Stimulated activated CD8-positive, alpha-beta memory T cell treated with anti-CD3 and anti-CD28 coated beads, Interleukin-4, amount 100 ng/mL, for 4 hours (primary cell): ENCODE measurements around the gene GLMP.

Experiments used
- DNase-seq, 2 donors: peaks; one replicate each; pipeline ENCODE4 v3.0.0-alpha.2; 2020; ENCODE audit warnings: low read depth in 2 of 2, low spot score in 1 of 2

GLMP gene

GRCh38 chr1:156253634-156254033, 41.8 kb downstream of the GLMP start:
- DNase-seq, result no peak

DNA sequence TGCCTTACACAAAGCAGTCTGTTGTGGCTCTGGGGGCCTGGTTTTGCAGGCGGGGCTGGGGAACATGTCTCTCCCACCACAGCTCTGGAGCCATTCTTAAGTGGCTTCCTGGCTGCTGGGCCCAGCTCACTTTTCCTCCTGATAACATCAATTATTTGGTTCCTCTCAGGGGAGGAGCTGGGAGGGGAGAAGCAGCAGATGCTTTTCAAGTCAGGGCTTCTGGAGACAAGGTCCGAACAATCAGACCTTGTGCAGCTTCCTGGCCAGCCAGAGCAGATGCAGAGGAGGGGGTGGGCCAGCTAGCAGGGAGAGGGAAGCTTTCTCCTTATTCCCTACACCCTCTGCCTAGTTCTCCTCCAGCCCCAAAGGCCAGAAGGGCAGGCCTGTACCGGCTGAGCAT, 44.0 kb downstream of the GLMP start:
- DNase-seq, result no peak

GRCh38 chr1:156249593-156249992, 45.9 kb downstream of the GLMP start:
- no peak for DNase-seq

DNA sequence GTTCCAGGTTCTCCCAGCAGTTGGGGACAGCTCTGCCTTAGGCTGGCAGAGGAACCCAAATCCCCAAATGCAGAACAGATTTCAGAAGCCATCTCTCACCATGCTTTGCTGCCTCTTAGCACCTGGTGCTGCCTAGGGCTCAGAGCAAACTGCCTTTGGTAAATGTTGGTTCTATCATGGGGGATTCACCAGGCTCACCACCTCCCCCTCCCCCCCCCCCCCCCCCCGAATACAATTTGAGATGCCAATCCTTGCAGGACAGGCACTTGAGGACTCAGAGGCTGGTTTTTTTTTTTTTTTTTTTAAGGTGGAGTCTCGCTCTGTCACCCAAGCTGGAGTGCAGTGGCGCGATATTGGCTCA, 47.2 kb downstream of the GLMP start:
- no peak for DNase-seq

- DNase-seq, result no peak
Measured at GRCh38 chr1:156247460-156248322, 47.8 kb downstream of the GLMP start, which contains the start of gene PAQR6. TSS of gene PAQR6 (minus strand) at chr1:156248056. CDS start at chr1:156246731, 1,325 bp downstream.

DNA sequence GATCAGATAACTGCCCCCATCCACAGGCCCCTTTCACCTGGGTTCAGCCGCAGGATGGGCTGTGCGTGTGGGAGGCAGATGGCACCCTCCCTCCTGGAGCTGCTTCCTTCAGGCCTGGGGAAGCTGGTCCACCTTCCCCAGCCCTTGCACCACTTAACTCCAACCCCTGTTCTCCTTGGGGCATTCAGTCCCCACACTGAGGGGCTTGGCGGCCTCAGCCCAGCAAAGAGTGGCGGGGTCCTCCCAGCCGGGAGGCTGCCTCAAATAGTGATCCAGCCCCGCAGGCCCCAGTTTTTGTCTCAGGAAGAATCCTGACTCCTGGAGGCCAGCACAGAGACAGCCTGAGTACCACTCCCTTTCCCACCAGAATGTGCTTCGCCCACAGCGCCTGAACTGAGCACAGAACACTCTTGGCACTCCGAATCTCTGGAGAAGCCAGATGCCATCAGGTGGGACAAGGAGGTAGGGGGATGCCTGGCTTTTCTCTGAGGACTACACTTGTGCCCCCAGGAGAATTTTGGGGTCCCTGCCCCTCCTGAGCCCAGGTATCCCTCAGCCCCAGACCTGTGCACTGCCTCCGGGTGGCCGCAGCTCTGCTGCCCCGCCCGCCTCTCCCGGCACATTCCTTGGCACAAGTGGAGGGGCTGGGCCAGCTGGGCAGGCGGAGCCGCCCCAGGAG, 48.6 kb downstream of the GLMP start:
- no peak for DNase-seq

GRCh38 chr1:156246241-156246780, 49.2 kb downstream of the GLMP start:
- no peak for DNase-seq

GRCh38 chr1:156245451-156246232, 49.8 kb downstream of the GLMP start:
- DNase-seq, result no peak

DNA sequence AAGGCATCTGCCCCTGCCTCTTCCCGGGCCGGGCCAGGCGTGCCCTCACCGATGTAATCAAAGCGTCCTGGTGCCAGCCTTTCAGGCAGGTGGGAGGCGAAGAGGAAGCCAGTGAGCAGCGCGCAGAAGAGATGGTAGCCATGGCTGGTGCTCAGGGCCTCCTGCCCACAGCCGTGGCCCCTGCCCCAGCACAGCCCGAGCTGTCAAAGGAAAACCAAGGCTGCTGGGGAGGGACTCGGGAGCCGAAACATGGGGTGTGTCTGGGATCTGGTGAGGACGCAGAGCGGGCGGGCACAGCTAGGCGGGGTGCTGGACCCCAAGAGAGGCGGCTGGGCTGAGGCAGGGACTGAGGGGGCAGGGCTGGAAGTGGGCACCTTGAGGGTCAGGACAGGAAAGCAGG, 50.8 kb downstream of the GLMP start:
- DNase-seq, result no peak

GRCh38 chr1:156244126-156244525, 51.4 kb downstream of the GLMP start:
- no peak for DNase-seq

GRCh38 chr1:156242738-156243137, 52.7 kb downstream of the GLMP start:
- DNase-seq, result no peak
